LoVo (cell line): ENCODE data around the gene PAM.

ENCODE experiments used
- DNase-seq: peaks from one replicate; pipeline ENCODE4 v3.0.0-alpha.2; 2016; ENCODE audit warnings: low spot score

The PAM gene

GRCh38 chr5:102813740-102814139 is 58.6 kb downstream of the PAM start:
- no peak for DNase-seq

GRCh38 chr5:102815084-102815483 is 60.0 kb downstream of the PAM start:
- no peak for DNase-seq

- peak; percentile 18 for DNase-seq
Observed at GRCh38 chr5:102815540-102816332, 60.6 kb downstream of the PAM start.

- no peak for DNase-seq
Observed at GRCh38 chr5:102818345-102818744, 63.2 kb downstream of the PAM start.

- no peak for DNase-seq
Observed at GRCh38 chr5:102818934-102819333, 63.8 kb downstream of the PAM start.

- DNase-seq, result no peak
Observed at GRCh38 chr5:102819634-102820033, 64.5 kb downstream of the PAM start.

GRCh38 chr5:102823441-102823874 is 68.4 kb downstream of the PAM start:
- DNase-seq, result no peak

GRCh38 chr5:102826629-102827028 is 71.5 kb downstream of the PAM start:
- peak; percentile 32 for DNase-seq

GRCh38 chr5:102830241-102830640 is 75.1 kb downstream of the PAM start:
- no peak for DNase-seq

GRCh38 chr5:102832445-102832844 is 77.3 kb downstream of the PAM start:
- DNase-seq, result no peak

- no peak for DNase-seq
Observed at GRCh38 chr5:102833146-102833545, 78.0 kb downstream of the PAM start.

GRCh38 chr5:102834438-102834964 is 79.4 kb downstream of the PAM start:
- no peak for DNase-seq

- no peak for DNase-seq
Observed at GRCh38 chr5:102835717-102836116, 80.6 kb downstream of the PAM start.

GRCh38 chr5:102841021-102841420 is 85.9 kb downstream of the PAM start:
- no peak for DNase-seq

- DNase-seq, result no peak
Observed at GRCh38 chr5:102843997-102844396, 88.9 kb downstream of the PAM start.

GRCh38 chr5:102845041-102845440 is 89.9 kb downstream of the PAM start:
- no peak for DNase-seq

GRCh38 chr5:102850503-102850902 is 95.4 kb downstream of the PAM start:
- no peak for DNase-seq

- DNase-seq, result no peak
Observed at GRCh38 chr5:102853680-102854079, 98.6 kb downstream of the PAM start.

- DNase-seq, result no peak
Observed at GRCh38 chr5:102855681-102856388, 100.7 kb downstream of the PAM start.

GRCh38 chr5:102856389-102856777 is 101.3 kb downstream of the PAM start:
- peak; percentile 22 for DNase-seq

GRCh38 chr5:102857076-102857818 is 102.1 kb downstream of the PAM start:
- DNase-seq, result no peak

- DNase-seq, result no peak
Observed at GRCh38 chr5:102858221-102858620, 103.1 kb downstream of the PAM start.

- DNase-seq, result no peak
Observed at GRCh38 chr5:102858808-102859207, 103.7 kb downstream of the PAM start.
